Measurements from ENCODE around the gene METTL2A.
"Not testable (repeated sequence)": the region's sequence is repeated elsewhere in the genome, so short reads cannot be mapped to it uniquely, and the experiment has no call there.

METTL2A gene

GRCh38 chr17:62471380-62471880, 47.7 kb downstream of the METTL2A start:
- DNase-seq (ENCODE audit: low read depth, low spot score) = not testable (repeated sequence)

- not testable (repeated sequence) for DNase-seq (ENCODE audit: low read depth, low spot score)
These were observed 49.6 kb downstream of the METTL2A start for GRCh38 chr17:62473030-62473982.

GRCh38 chr17:62477111-62477510, 53.4 kb downstream of the METTL2A start:
- not testable (repeated sequence) for DNase-seq (ENCODE audit: low read depth, low spot score)

GRCh38 chr17:62477718-62478408, 54.2 kb downstream of the METTL2A start:
- DNase-seq (ENCODE audit: low read depth, low spot score) = not testable (repeated sequence)

DNA sequence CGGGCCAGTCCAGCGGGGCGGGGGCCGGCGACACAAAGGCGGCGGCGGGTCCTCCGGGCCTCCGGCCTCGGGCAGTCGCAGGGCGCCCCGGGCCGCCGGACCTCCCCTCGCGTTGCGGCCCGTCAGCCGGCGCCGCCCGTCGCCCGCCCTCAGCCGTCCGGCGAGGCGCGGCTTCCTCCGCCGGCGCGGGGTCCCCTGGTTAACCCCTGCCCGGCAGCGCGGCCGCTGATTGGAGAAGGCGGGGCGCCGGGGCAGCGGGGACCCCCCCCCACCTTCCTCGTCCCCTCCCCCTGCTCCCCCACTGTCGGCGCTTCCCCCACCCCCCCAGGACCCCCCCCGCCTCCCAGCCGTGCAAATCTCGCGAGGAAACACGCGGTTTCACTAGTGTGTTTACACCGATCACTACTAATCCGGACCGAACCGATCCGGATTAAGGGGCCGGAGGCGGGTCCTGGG, 54.8 kb downstream of the METTL2A start, which contains the start of gene TLK2:
Gene TLK2, plus strand, starts transcription at position 402 of the 456 bp plus-strand sequence. CDS start 2,301 bp downstream, outside the sequence.
- DNase-seq (ENCODE audit: low read depth, low spot score) = peak; percentile 40

GRCh38 chr17:62478880-62479638, 55.4 kb downstream of the METTL2A start:
- DNase-seq (ENCODE audit: low read depth, low spot score) = not testable (repeated sequence)

- DNase-seq (ENCODE audit: low read depth, low spot score) = not testable (repeated sequence)
These were observed 56.1 kb downstream of the METTL2A start for GRCh38 chr17:62479639-62480258.

- DNase-seq (ENCODE audit: low read depth, low spot score) = not testable (repeated sequence)
These were observed 58.9 kb downstream of the METTL2A start for GRCh38 chr17:62482553-62482952.

- not testable (repeated sequence) for DNase-seq (ENCODE audit: low read depth, low spot score)
These were observed 67.3 kb downstream of the METTL2A start for GRCh38 chr17:62490990-62491389.

- DNase-seq (ENCODE audit: low read depth, low spot score) = not testable (repeated sequence)
These were observed 69.5 kb downstream of the METTL2A start for GRCh38 chr17:62493049-62493655.

DNA sequence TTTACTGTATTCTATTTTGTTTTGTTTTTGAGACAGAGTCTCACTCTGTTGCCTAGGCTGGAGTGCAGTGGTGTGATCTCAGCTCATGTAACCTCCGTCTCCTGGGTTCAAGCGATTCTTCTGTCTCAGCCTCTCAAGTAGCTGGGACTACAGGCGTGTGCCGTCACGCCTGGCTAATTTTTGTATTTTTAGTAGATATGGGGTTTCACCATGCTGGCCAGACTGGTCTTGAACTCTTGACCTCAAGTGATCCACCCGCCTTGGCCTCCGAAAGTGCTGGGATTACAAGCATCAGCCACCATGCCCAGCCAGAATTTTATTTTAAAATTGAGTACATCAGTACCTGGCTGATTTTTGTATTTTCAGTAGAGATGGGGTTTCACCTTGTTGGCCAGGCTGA, 70.4 kb downstream of the METTL2A start:
- DNase-seq (ENCODE audit: low read depth, low spot score) = not testable (repeated sequence)

GRCh38 chr17:62496344-62496743, 72.6 kb downstream of the METTL2A start:
- DNase-seq (ENCODE audit: low read depth, low spot score) = not testable (repeated sequence)

DNA sequence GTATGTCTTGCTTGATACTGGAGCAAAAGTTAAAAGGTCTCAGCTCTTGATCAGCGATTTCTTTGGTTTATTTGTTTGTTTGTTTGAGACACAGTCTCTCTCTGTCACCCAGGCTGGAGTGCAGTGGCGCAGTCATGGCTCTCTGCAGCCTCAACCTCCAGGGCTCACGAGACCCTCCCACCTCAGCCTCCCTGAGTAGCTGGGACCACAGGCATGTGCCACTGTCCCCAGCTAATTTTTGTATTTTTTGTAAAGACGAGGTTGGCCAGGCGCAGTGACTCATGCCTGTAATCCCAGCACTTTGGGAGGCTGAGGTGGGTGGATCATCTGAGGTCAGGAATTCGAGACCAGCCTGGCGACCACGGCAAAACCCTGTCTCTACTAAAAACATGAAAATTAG, 75.1 kb downstream of the METTL2A start:
- not testable (repeated sequence) for DNase-seq (ENCODE audit: low read depth, low spot score)
